Heart left ventricle (tissue), 16 donors: Measurements from ENCODE around the gene TMEM223. TPM values are rescaled to one million over a fixed set of nuclear protein-coding genes. Genes with fewer than 3 reads are reported as not detected.
"Not testable (repeated sequence)": the region's sequence is repeated elsewhere in the genome, so short reads cannot be mapped to it uniquely, and the experiment has no call there.

Experiments used
- ATAC-seq, 4 donors: fragments of 200-7000 bp; cut with Tn5 transposase; one replicate each; pipeline ENCODE4 v1.9.1; 2020 to 2022; ENCODE audit warnings: moderate library complexity in 4 of 4, mild to moderate bottlenecking in 3 of 4, moderate number of reproducible peaks in 1 of 4
- DNase-seq, 5 donors: peaks; one replicate each; pipeline ENCODE4 v3.0.0-alpha.2; 2020
- H3K27ac ChIP-seq, 12 donors: fragments of 200-600 bp; sonication (generic) in 4 of 12; one replicate each; pipeline versions ENCODE4 v1.5.0 to v1.8.0; 2016 to 2022; ENCODE audit warnings: mild to moderate bottlenecking in 2 of 12
- H3K27me3 ChIP-seq, 9 donors: fragments of 200-600 bp; sonication (generic) in 2 of 9; one replicate each; pipeline versions ENCODE4 v1.5.1 to v1.8.0; 2016 to 2022; ENCODE audit warnings: mild to moderate bottlenecking in 3 of 9
- H3K36me3 ChIP-seq, 9 donors: fragments of 200-600 bp; sonication (generic) in 2 of 9; one replicate each; pipeline versions ENCODE4 v1.5.0 to v1.8.0; 2018 to 2022; ENCODE audit warnings: mild to moderate bottlenecking in 2 of 9
- H3K4me1 ChIP-seq, 12 donors: fragments of 200-600 bp; sonication (generic) in 4 of 12; one replicate each; pipeline versions ENCODE4 v1.5.0 to v1.8.0; 2016 to 2022; ENCODE audit warnings: mild to moderate bottlenecking in 3 of 12
- H3K4me3 ChIP-seq, 12 donors: fragments of 200-600 bp; sonication (generic) in 4 of 12; one replicate each; pipeline versions ENCODE4 v1.5.0 to v1.8.0; 2017 to 2022; ENCODE audit warnings: mild to moderate bottlenecking in 9 of 12, moderate library complexity in 4 of 12
- H3K9me3 ChIP-seq, 12 donors: fragments of 200-600 bp; sonication (generic) in 4 of 12; one replicate each; pipeline versions ENCODE4 v1.5.0 to v1.8.0; 2016 to 2022; ENCODE audit warnings: mild to moderate bottlenecking in 1 of 12
- POLR2A ChIP-seq, 2 donors: fragments of 450-650 bp; IDR thresholded peaks; one replicate each; pipeline ENCODE4 v1.6.1; 2017; ENCODE audit warnings: antibody characterized with exemption in 2 of 2, mild to moderate bottlenecking in 2 of 2, moderate library complexity in 2 of 2
- WGBS, 4 donors: extraction: QIAGEN DNeasy Blood & Tissue Kit in 2 of 4; methylation state at CpG; one replicate each; pipeline versions ENCODE4 v1.1.5 to v1.1.7; 2013 to 2018; 5-methylcytosine and 5-hydroxymethylcytosine counted together
- intact Hi-C, 10 donors: fragments of 100-400 bp; cut with DNase I; formaldehyde crosslinking; loops; one replicate each; pipeline versions ENCODE4 v1.11.1 to v1.14.2; 2022
- long read RNA-seq, 3 donors: library from polyadenylated mRNA; unstranded; transcript quantifications; one replicate each; pipeline ENCODE4 v2.0.0, GENCODE V29; 2020 to 2021
- polyA plus RNA-seq, 2 donors: library from polyadenylated mRNA; stranded (reverse); fragments of 200-250 nt; gene quantifications; one replicate each; pipeline ENCODE4 v1.2.3, GENCODE V29; 2013
- total RNA-seq, 9 donors: library from RNA; depleted of rRNA in 2 of 9; stranded (reverse); fragments of >200 nt in 2 of 9; fragmentation: NEBNext Ultra II Directional in 3 of 9; extraction: Animal tissue kit (Norgen Biotek cat#: 25700) in 3 of 9; gene quantifications; one replicate each; pipeline versions ENCODE4 v1.1.0 to v1.2.4, GENCODE V29; 2016 to 2023
- TF ChIP-seq, protein P1 (sequence below), 12 donors: fragments of 200-600 bp; sonication (generic) in 4 of 12; IDR thresholded peaks; one replicate each; pipeline versions ENCODE4 v1.5.0 to v1.8.0; 2018 to 2022; ENCODE audit warnings: antibody characterized with exemption in 12 of 12, mild to moderate bottlenecking in 5 of 12
- donor health status: ischemic (EF 13 %, LVEDD 7.1; RV severe dilation, severe dysfunction).
- donor health status: healthy with polysubstance abuse.
- donor health status: DM: no; HTN: yes; CAD: no.
- donor health status: DM: no; HTN: no; CAD: no.
- donor health status: ischemic (EF 25% LVEDD 6.9; RV normal size, moderate dysfunction).
- donor health status: ischemic (EF 25% LVEDD 5.7; RV mildly dilated, moderate dysfunction).
- donor health status: healthy.
- donor health status: DM: yes; HTN: yes; CAD: no.
- donor health status: ischemic (EF 35%, LVEDD 5.7; RV mildly dilated, moderate dysfunction).
- donor health status: nonischemic (EF 11% LVEDD 7.7; RV severe dilation, severe dysfunction).
- donor health status: DM: yes; HTN: yes; CAD: no.
- donor health status: PGD.
- donor health status: ischemic (EF 29% LVEDD 5.4; RV normal size, mild dysfunction).
- donor health status: nonischemic (EF 23%, LVEDD 6.1; RV moderate dilation, normal function).

The TMEM223 gene
- 10 to 100 TPM; 19.0 to 52.3 (median 25.9) TPM for total RNA-seq
- polyA plus RNA-seq, result 10 to 100 TPM; 26.3 to 55.6 TPM
- long read RNA-seq, donor 1, transcript TMEM223-201 (2 exons, 1,288 nt), result major isoform, 44 of 51 reads
- long read RNA-seq, donor 1, partial matches to known transcripts, result 0 of 51 reads
- long read RNA-seq, donor 1, other reads (novel, unspliced or antisense), result 6 of 51 reads
- long read RNA-seq, donor 2, transcript TMEM223-201 (2 exons, 1,288 nt), result major isoform, 22 of 33 reads
- long read RNA-seq, donor 2, partial matches to known transcripts, result 0 of 33 reads
- long read RNA-seq, donor 2, other reads (novel, unspliced or antisense), result 8 of 33 reads
- long read RNA-seq, donor 3, transcript TMEM223-201 (2 exons, 1,288 nt), result major isoform, 28 of 33 reads
- long read RNA-seq, donor 3, partial matches to known transcripts, result 0 of 33 reads
- long read RNA-seq, donor 3, other reads (novel, unspliced or antisense), result 5 of 33 reads

DNA sequence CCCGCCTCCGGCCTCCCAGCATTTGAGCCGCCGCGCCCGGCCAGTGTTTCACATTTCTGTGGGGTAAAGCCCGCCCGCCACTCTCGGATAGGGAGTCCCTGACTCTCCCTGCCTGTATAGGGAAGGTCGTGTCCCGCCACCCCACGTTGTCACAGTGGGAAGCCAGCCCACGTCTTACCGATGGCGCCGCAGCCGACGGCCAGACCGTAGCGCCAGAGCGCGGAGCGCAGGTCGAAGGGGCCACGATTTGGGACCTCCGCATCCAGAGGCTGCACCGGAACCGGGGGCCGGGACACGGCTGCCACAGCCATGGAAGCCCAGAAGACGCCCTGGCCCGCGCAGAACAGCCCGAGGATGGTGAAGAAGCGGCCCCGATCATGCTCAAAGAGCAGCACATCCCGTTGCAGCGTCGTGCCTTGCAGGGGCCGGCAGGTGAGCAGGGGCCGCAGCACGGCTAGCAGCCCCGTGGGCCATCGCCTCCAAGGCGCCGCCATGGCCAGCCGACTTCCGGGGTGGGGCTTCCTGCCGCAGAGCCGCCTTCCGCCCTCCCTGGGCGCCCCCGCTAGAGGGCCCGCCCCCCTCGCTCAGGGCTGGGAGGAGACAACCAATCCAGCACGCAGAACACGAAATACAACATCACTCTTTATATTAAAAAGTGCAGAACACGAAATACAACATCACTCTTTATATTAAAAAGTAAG, at the start of gene TMEM223:
Gene TMEM223 (minus strand): TSS at position 506 of the 701 bp plus-strand sequence. CDS start 12 bp downstream, at position 494.
- TF ChIP-seq, protein P1, sequence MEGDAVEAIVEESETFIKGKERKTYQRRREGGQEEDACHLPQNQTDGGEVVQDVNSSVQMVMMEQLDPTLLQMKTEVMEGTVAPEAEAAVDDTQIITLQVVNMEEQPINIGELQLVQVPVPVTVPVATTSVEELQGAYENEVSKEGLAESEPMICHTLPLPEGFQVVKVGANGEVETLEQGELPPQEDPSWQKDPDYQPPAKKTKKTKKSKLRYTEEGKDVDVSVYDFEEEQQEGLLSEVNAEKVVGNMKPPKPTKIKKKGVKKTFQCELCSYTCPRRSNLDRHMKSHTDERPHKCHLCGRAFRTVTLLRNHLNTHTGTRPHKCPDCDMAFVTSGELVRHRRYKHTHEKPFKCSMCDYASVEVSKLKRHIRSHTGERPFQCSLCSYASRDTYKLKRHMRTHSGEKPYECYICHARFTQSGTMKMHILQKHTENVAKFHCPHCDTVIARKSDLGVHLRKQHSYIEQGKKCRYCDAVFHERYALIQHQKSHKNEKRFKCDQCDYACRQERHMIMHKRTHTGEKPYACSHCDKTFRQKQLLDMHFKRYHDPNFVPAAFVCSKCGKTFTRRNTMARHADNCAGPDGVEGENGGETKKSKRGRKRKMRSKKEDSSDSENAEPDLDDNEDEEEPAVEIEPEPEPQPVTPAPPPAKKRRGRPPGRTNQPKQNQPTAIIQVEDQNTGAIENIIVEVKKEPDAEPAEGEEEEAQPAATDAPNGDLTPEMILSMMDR (IDR thresholded peaks at IDR 0.05), result peak in 8 of 12 donors; percentile 7 to 40 (median 22)
- TF ChIP-seq POLR2A (IDR thresholded peaks at IDR 0.05), result peak in 1 of 2 donors; percentile 84
- intact Hi-C loops, result loop anchor here in 7 of 10 donors (2.0 to 5.0 kb wide), 4 partner anchors 41 to 51 kb away; partner anchors contain the start of genes STX5 (in 5 of the 7), TEX54 (in 5 of the 7) and WDR74 (in 1 of the 7)
- Histone ChIP-seq H3K36me3 (peaks cover 0 to 71% (median 65%) of the 10 kb centered on the region in 9 donors), H3K4me3 (peak within 1 kb of the TSS; percentile 50 to 99 (median 93)), H3K27me3 (no peaks in the 10 kb centered on the region), H3K9me3 (no peaks in the 10 kb centered on the region), H3K4me1 (peaks cover 0 to 51% (median 40%) of the 10 kb centered on the region in 12 donors), H3K27ac (peak within 1 kb of the TSS; percentile 60 to 98 (median 92))
- WGBS, 4 donors, result 0% methylated on average over 23 to 58 of the region's 58 CpGs
- DNase-seq, result peak; percentile 92 to 95 (median 93)
- ATAC-seq, result peak; percentile 83 to 89 (median 86)

- 1 to 2% (median 1%) methylated on average over 41 of the region's 41 CpGs for WGBS, 4 donors
- H3K4me3 ChIP-seq, result peak overlapping the region; percentile 66 to 98 (median 84)
- ATAC-seq (peak in 3 of 4 donors; percentile 6 to 30 (median 12)), DNase-seq (peak; percentile 51 to 74 (median 72))
- peak overlapping the region; percentile 82 to 99 (median 96) for H3K27ac ChIP-seq
- intact Hi-C loops, result loop anchor here in 3 of 10 donors (2.0 to 10.0 kb wide), 5 partner anchors 40 to 116 kb away; partner anchors contain the start of genes HNRNPUL2 (in 2 of the 3), SLC3A2 (in 2 of the 3), TTC9C (in 2 of the 3) and TMEM179B (in 1 of the 3)
- not testable (repeated sequence) for H3K27me3 ChIP-seq, H3K9me3 ChIP-seq
- peaks cover 0 to 22% (median 11%) of the 10 kb centered on the region in 9 donors for H3K36me3 ChIP-seq
- peaks cover 5 to 33% (median 17%) of the 10 kb centered on the region in 12 donors for H3K4me1 ChIP-seq
These were observed 49.0 kb upstream of the TMEM223 start for GRCh38 chr11:62840721-62841360.

- Histone ChIP-seq H3K27ac (peak within 1 kb of the TSS; percentile 82 to 99 (median 96)), H3K9me3 (no peaks in the 10 kb centered on the region), H3K4me3 (peak within 1 kb of the TSS; percentile 66 to 98 (median 84)), H3K36me3 (peaks cover 0 to 36% (median 26%) of the 10 kb centered on the region in 9 donors), H3K27me3 (no peaks in the 10 kb centered on the region), H3K4me1 (peaks cover 5 to 33% (median 17%) of the 10 kb centered on the region in 12 donors)
- peak; percentile 70 to 79 (median 77) for ATAC-seq
- 0% methylated on average over 48 to 62 of the region's 62 CpGs for WGBS, 4 donors
- peak; percentile 92 to 95 (median 94) for DNase-seq
- TF ChIP-seq, protein P1 (IDR thresholded peaks at IDR 0.05), result no peak
- TF ChIP-seq POLR2A (IDR thresholded peaks at IDR 0.05), result peak; percentile 37 to 73
- intact Hi-C loops, result loop anchor here in 2 of 10 donors (2.0 to 5.0 kb wide), 2 partner anchors 34 to 47 kb away; partner anchors contain the start of genes NXF1 (in 1 of the 2) and TMEM223 (in 1 of the 2)
These were observed 47.5 kb upstream of the TMEM223 start, which contains the start of gene WDR74 for GRCh38 chr11:62839050-62839945. TSS of gene WDR74 (minus strand) at chr11:62839590. CDS start at chr11:62839570, 20 bp downstream.
